ENCODE results near the gene LGALS3BP. TPM values are rescaled to one million over a fixed set of nuclear protein-coding genes. Genes with fewer than 3 reads are reported as not detected.

The LGALS3BP gene
- total RNA-seq, 6 donors from 2014 or later, result 257 to 1,111 (median 533) TPM

GRCh38 chr17:79003661-79004411, 24.1 kb upstream of the LGALS3BP start:
- Histone ChIP-seq H3K4me1 (peaks cover 36 to 57% (median 36%) of the 10 kb centered on the region in 4 donors), H3K36me3 (peaks cover 0 to 31% (median 8%) of the 10 kb centered on the region in 4 donors), H3K4me3 (no peak overlapping the region), H3K27me3 (no peaks in the 10 kb centered on the region), H3K9me3 (no peaks in the 10 kb centered on the region), H3K27ac (no peak overlapping the region)
- ATAC-seq (ENCODE audit: low FRiP score in 2 of 2) (no peak), DNase-seq (no peak)
- WGBS, 2 donors, result 78% methylated on average over 2 of the region's 3 CpGs; no CpG with 5 or more reads in 1 of the 2 donors
- no peak for TF ChIP-seq POLR2A (IDR thresholded peaks at IDR 0.05)
- TF ChIP-seq CTCF (IDR thresholded peaks at IDR 0.05), result no peak

GRCh38 chr17:79002796-79003593, 23.3 kb upstream of the LGALS3BP start:
- ATAC-seq (ENCODE audit: low FRiP score in 2 of 2) (no peak), DNase-seq (no peak)
- 81 to 83% methylated on average over 13 to 20 of the region's 20 CpGs for WGBS, 2 donors
- H3K4me1 ChIP-seq, result peaks cover 27 to 55% (median 28%) of the 10 kb centered on the region in 4 donors
- H3K9me3 ChIP-seq, result no peaks in the 10 kb centered on the region
- no peak for TF ChIP-seq CTCF (IDR thresholded peaks at IDR 0.05)
- no peak for TF ChIP-seq POLR2A (IDR thresholded peaks at IDR 0.05)
- TF ChIP-seq POLR2AphosphoS5 (IDR thresholded peaks at IDR 0.05), result no peak
- TF ChIP-seq EP300 (IDR thresholded peaks at IDR 0.05), result no peak
- no peak overlapping the region for H3K4me3 ChIP-seq
- H3K36me3 ChIP-seq, result peaks cover 0 to 40% (median 12%) of the 10 kb centered on the region in 4 donors
- H3K27me3 ChIP-seq, result no peaks in the 10 kb centered on the region
- no peak overlapping the region for H3K27ac ChIP-seq

- no peaks in the 10 kb centered on the region for H3K27me3 ChIP-seq
- TF ChIP-seq EP300 (IDR thresholded peaks at IDR 0.05) (no peak), CTCF (IDR thresholded peaks at IDR 0.05) (no peak), POLR2AphosphoS5 (IDR thresholded peaks at IDR 0.05) (no peak), POLR2A (IDR thresholded peaks at IDR 0.05) (no peak)
- H3K4me3 ChIP-seq, result no peak overlapping the region
- DNase-seq, result no peak
- no peak for ATAC-seq (ENCODE audit: low FRiP score in 2 of 2)
- H3K4me1 ChIP-seq, result peaks cover 20 to 50% (median 22%) of the 10 kb centered on the region in 4 donors
- no peak overlapping the region for H3K27ac ChIP-seq
- no peaks in the 10 kb centered on the region for H3K9me3 ChIP-seq
- H3K36me3 ChIP-seq, result peaks cover 3 to 43% (median 19%) of the 10 kb centered on the region in 4 donors
- 84 to 90% methylated on average over 7 to 14 of the region's 14 CpGs for WGBS, 2 donors
These were observed 22.6 kb upstream of the LGALS3BP start for GRCh38 chr17:79002291-79002690.

GRCh38 chr17:79001190-79002020, 21.7 kb upstream of the LGALS3BP start:
- Histone ChIP-seq H3K36me3 (peaks cover 6 to 52% (median 28%) of the 10 kb centered on the region in 4 donors), H3K4me3 (no peak overlapping the region), H3K4me1 (peaks cover 16 to 48% (median 20%) of the 10 kb centered on the region in 4 donors), H3K9me3 (no peaks in the 10 kb centered on the region), H3K27ac (no peak overlapping the region), H3K27me3 (no peaks in the 10 kb centered on the region)
- no peak for ATAC-seq (ENCODE audit: low FRiP score in 2 of 2)
- 90% methylated on average over 19 of the region's 19 CpGs for WGBS, 2 donors
- DNase-seq, result no peak
- TF ChIP-seq CTCF (IDR thresholded peaks at IDR 0.05) (no peak), EP300 (IDR thresholded peaks at IDR 0.05) (no peak), POLR2AphosphoS5 (IDR thresholded peaks at IDR 0.05) (no peak), POLR2A (IDR thresholded peaks at IDR 0.05) (no peak)
